Gastroesophageal sphincter (tissue), 4 donors: ENCODE data around the gene ZNF839. TPM values are rescaled to one million over a fixed set of nuclear protein-coding genes. Genes with fewer than 3 reads are reported as not detected.

Experiments
- ATAC-seq: fragments of 150-250 bp; one replicate; pipeline ENCODE4 v1.9.1; 2016; ENCODE audit warnings: mild to moderate bottlenecking, moderate library complexity
- H3K27ac ChIP-seq, 4 donors: fragments of 200-600 bp; sonication (generic) in 3 of 4; 1 replicate in 3 of 4; 2 replicates in 1 of 4; pipeline ENCODE4 v1.5.1; 2016 to 2019
- H3K27me3 ChIP-seq: fragments of 200-600 bp; sonication (generic); one replicate; pipeline ENCODE4 v1.5.1; 2019
- H3K36me3 ChIP-seq, 2 donors: fragments of 200-600 bp; sonication (generic); one replicate each; pipeline ENCODE4 v1.5.1; 2019; ENCODE audit warnings: control low read depth in 1 of 2
- H3K4me1 ChIP-seq, 3 donors: fragments of 200-600 bp; sonication (generic); 1 replicate in 2 of 3; 2 replicates in 1 of 3; pipeline ENCODE4 v1.5.1; 2016 to 2019; ENCODE audit warnings: control low read depth in 2 of 3
- H3K4me3 ChIP-seq, 2 donors: fragments of 200-600 bp; sonication (generic); one replicate each; pipeline ENCODE4 v1.5.1; 2019; ENCODE audit warnings: mild to moderate bottlenecking in 1 of 2, moderate library complexity in 1 of 2
- H3K9me3 ChIP-seq, 3 donors: fragments of 200-600 bp; sonication (generic); one replicate each; pipeline ENCODE4 v1.5.1; 2017 to 2019; ENCODE audit warnings: control low read depth in 2 of 3
- CTCF ChIP-seq, 4 experiments: fragments of 200-600 bp in 2 of 4; fragments of 450-650 bp in 2 of 4; sonication (generic) in 1 of 4; IDR thresholded peaks; one replicate each; pipeline ENCODE4 v1.5.1; 2017 to 2019; ENCODE audit warnings: antibody characterized with exemption in 4 of 4, mild to moderate bottlenecking in 2 of 4, moderate library complexity in 2 of 4
- EP300 ChIP-seq: sonication (generic); formaldehyde crosslinking; IDR thresholded peaks from one replicate; pipeline ENCODE4 v1.6.1; 2017; ENCODE audit warnings: antibody characterized with exemption, mild to moderate bottlenecking
- POLR2A ChIP-seq, 2 donors: fragments of 450-650 bp; IDR thresholded peaks; one replicate each; pipeline ENCODE4 v1.6.1; 2017; ENCODE audit warnings: antibody characterized with exemption in 2 of 2, mild to moderate bottlenecking in 2 of 2, moderate library complexity in 1 of 2
- POLR2AphosphoS5 ChIP-seq: sonication (generic); formaldehyde crosslinking; IDR thresholded peaks from one replicate; pipeline ENCODE4 v1.6.1; 2017; ENCODE audit warnings: antibody characterized with exemption
- WGBS, 2 donors: methylation state at CpG; one replicate each; pipeline ENCODE4 v1.1.5; 2018; ENCODE audit warnings: low coverage in 1 of 2; 5-methylcytosine and 5-hydroxymethylcytosine counted together
- total RNA-seq, 4 donors: library from RNA; depleted of rRNA; stranded (reverse); fragments of >200 nt; gene quantifications; one replicate each; pipeline ENCODE4 v1.1.0, GENCODE V29; 2016

ZNF839 gene
- total RNA-seq, 4 donors from 2014 or later: 6.5 to 10.1 (median 8.4) TPM

- no peak for TF ChIP-seq CTCF (IDR thresholded peaks at IDR 0.05)
- TF ChIP-seq EP300: no peak
- Histone ChIP-seq H3K4me3 (no peak overlapping the region), H3K9me3 (no peaks in the 10 kb centered on the region), H3K4me1 (no peaks in the 10 kb centered on the region), H3K27ac (no peak overlapping the region), H3K36me3 (peaks cover 0 to 93% of the 10 kb centered on the region in 2 donors), H3K27me3 (no peaks in the 10 kb centered on the region)
- 85 to 100% methylated on average over 1 to 5 of the region's 7 CpGs for WGBS, 2 donors
- no peak for ATAC-seq
Observed at GRCh38 chr14:102335163-102335562, 15.6 kb downstream of the ZNF839 start.

- 80 to 87% methylated on average over 3 to 5 of the region's 9 CpGs for WGBS, 2 donors
- Histone ChIP-seq H3K36me3 (peaks cover 0 to 100% of the 10 kb centered on the region in 2 donors), H3K4me3 (no peak overlapping the region), H3K27me3 (no peaks in the 10 kb centered on the region), H3K27ac (no peak overlapping the region), H3K9me3 (no peaks in the 10 kb centered on the region), H3K4me1 (no peaks in the 10 kb centered on the region)
- TF ChIP-seq CTCF (IDR thresholded peaks at IDR 0.05) (no peak), EP300 (no peak), POLR2A (IDR thresholded peaks at IDR 0.05) (no peak), POLR2AphosphoS5 (no peak)
- ATAC-seq: no peak
Observed at GRCh38 chr14:102338724-102339123, 19.2 kb downstream of the ZNF839 start.

- Histone ChIP-seq H3K4me3 (no peak overlapping the region), H3K4me1 (no peaks in the 10 kb centered on the region), H3K27ac (no peak overlapping the region), H3K36me3 (peaks cover 0 to 100% of the 10 kb centered on the region in 2 donors), H3K27me3 (no peaks in the 10 kb centered on the region), H3K9me3 (no peaks in the 10 kb centered on the region)
- TF ChIP-seq POLR2A (IDR thresholded peaks at IDR 0.05) (no peak), POLR2AphosphoS5 (no peak), CTCF (IDR thresholded peaks at IDR 0.05) (no peak), EP300 (no peak)
- ATAC-seq: no peak
- WGBS, 2 donors: no CpG with 5 or more reads among the region's 8 CpGs
Observed at GRCh38 chr14:102341566-102341965, 22.0 kb downstream of the ZNF839 start.

- no peak for ATAC-seq
- TF ChIP-seq POLR2A (IDR thresholded peaks at IDR 0.05) (no peak), CTCF (IDR thresholded peaks at IDR 0.05) (no peak), EP300 (no peak), POLR2AphosphoS5 (no peak)
- no peaks in the 10 kb centered on the region for H3K9me3 ChIP-seq
- WGBS, 2 donors: 67 to 82% methylated on average over 5 of the region's 5 CpGs
- peaks cover 0 to 100% of the 10 kb centered on the region in 2 donors for H3K36me3 ChIP-seq
- H3K27ac ChIP-seq: no peak overlapping the region
- H3K4me3 ChIP-seq: no peak overlapping the region
- H3K27me3 ChIP-seq: no peaks in the 10 kb centered on the region
- no peaks in the 10 kb centered on the region for H3K4me1 ChIP-seq
Observed at GRCh38 chr14:102342238-102342637, 22.7 kb downstream of the ZNF839 start.

GRCh38 chr14:102344084-102344483, 24.5 kb downstream of the ZNF839 start:
- peaks cover 0 to 100% of the 10 kb centered on the region in 2 donors for H3K36me3 ChIP-seq
- ATAC-seq: no peak
- H3K27me3 ChIP-seq: no peaks in the 10 kb centered on the region
- no peak overlapping the region for H3K27ac ChIP-seq
- no peaks in the 10 kb centered on the region for H3K9me3 ChIP-seq
- H3K4me3 ChIP-seq: no peak overlapping the region
- H3K4me1 ChIP-seq: no peaks in the 10 kb centered on the region
- TF ChIP-seq POLR2A (IDR thresholded peaks at IDR 0.05) (no peak), EP300 (no peak), POLR2AphosphoS5 (no peak), CTCF (IDR thresholded peaks at IDR 0.05) (no peak)
- WGBS, 2 donors: 86 to 88% methylated on average over 1 of the region's 7 CpGs
